Right renal pelvis (tissue), 4 donors: ENCODE data around the gene MAP4. TPM values are rescaled to one million over a fixed set of nuclear protein-coding genes. Genes with fewer than 3 reads are reported as not detected.

Experiments
- polyA plus RNA-seq, 4 donors: library from polyadenylated mRNA; unstranded; fragments of 120-200 nt; gene quantifications; one replicate each; pipeline ENCODE4 v1.2.1, GENCODE V29; 2013; ENCODE audit not compliant: insufficient read length in 4 of 4

The MAP4 gene
- polyA plus RNA-seq, 4 donors, result 181 to 188 (median 185) TPM

Other genes with a start within 250 kb of the MAP4 start
- 100 to 1,000 TPM; 115 to 143 (median 136) TPM for gene SMARCC1, start 234.5 kb downstream of the MAP4 start, polyA plus RNA-seq
- gene DHX30, start 213.3 kb downstream of the MAP4 start, polyA plus RNA-seq, result 10 to 100 TPM; 61.6 to 71.4 (median 63.0) TPM
- gene CDC25A, start 172.0 kb upstream of the MAP4 start, polyA plus RNA-seq, result 10 to 100 TPM; 10.3 to 13.1 (median 11.7) TPM
- 1 to 10 TPM in 2 of 4 donors, under 1 TPM in 1, not detected in 1; 0.39 to 1.3 (median 1.0) TPM for gene CAMP, start 207.1 kb upstream of the MAP4 start, polyA plus RNA-seq
- 10 to 100 TPM; 14.4 to 16.0 (median 15.6) TPM for gene ZNF589, start 224.7 kb upstream of the MAP4 start, polyA plus RNA-seq